Lower lobe of right lung (tissue), 2 donors: Measurements from ENCODE around the gene ARR3. TPM values are rescaled to one million over a fixed set of nuclear protein-coding genes. Genes with fewer than 3 reads are reported as not detected.
"Not testable (repeated sequence)": the region's sequence is repeated elsewhere in the genome, so short reads cannot be mapped to it uniquely, and the experiment has no call there.

Source experiments
- ATAC-seq, 2 donors: fragments of 200-7000 bp; cut with Tn5 transposase; one replicate each; pipeline ENCODE4 v1.9.1; 2020 to 2022; ENCODE audit warnings: mild to moderate bottlenecking in 2 of 2, moderate library complexity in 2 of 2
- DNase-seq: peaks from one replicate; pipeline ENCODE4 v3.0.0-alpha.2; 2020
- H3K27ac ChIP-seq: fragments of 200-600 bp; one replicate; pipeline ENCODE4 v1.8.0; 2022
- H3K27me3 ChIP-seq: fragments of 200-600 bp; one replicate; pipeline ENCODE4 v1.8.0; 2022; ENCODE audit warnings: low read depth
- H3K36me3 ChIP-seq: fragments of 200-600 bp; one replicate; pipeline ENCODE4 v1.8.0; 2022; ENCODE audit warnings: mild to moderate bottlenecking
- H3K4me1 ChIP-seq: fragments of 200-600 bp; one replicate; pipeline ENCODE4 v1.8.0; 2022
- H3K4me3 ChIP-seq: fragments of 200-600 bp; one replicate; pipeline ENCODE4 v1.8.0; 2022; ENCODE audit warnings: mild to moderate bottlenecking
- H3K9me3 ChIP-seq: fragments of 200-600 bp; one replicate; pipeline ENCODE4 v1.8.0; 2022
- CTCF ChIP-seq: fragments of 200-600 bp; IDR thresholded peaks from one replicate; pipeline ENCODE4 v1.8.0; 2022; ENCODE audit warnings: antibody characterized with exemption, mild to moderate bottlenecking
- intact Hi-C: fragments of 100-400 bp; cut with DNase I; formaldehyde crosslinking; loops from one replicate; pipeline ENCODE4 v1.11.0; 2022
- total RNA-seq: library from RNA; stranded (reverse); fragmentation: NEBNext Ultra II Directional; extraction: Animal tissue kit (Norgen Biotek cat#: 25700); gene quantifications from one replicate; pipeline ENCODE4 v1.2.1, GENCODE V29; 2021
- donor health status: DM: no; HTN: yes; CAD: no; lungs with severe emphysema.

Gene ARR3
- total RNA-seq, 1 donor from 2014 or later, result not detected

GRCh38 chrX:70257423-70258288, 10.5 kb upstream of the ARR3 start:
- intact Hi-C loops, result no loop called here
- H3K9me3 ChIP-seq, result no peaks in the 10 kb centered on the region
- no peak for TF ChIP-seq CTCF
- no peaks in the 10 kb centered on the region for H3K27me3 ChIP-seq
- H3K4me3 ChIP-seq, result no peak overlapping the region
- H3K27ac ChIP-seq, result no peak overlapping the region
- no peaks in the 10 kb centered on the region for H3K4me1 ChIP-seq
- no peaks in the 10 kb centered on the region for H3K36me3 ChIP-seq
- ATAC-seq (no peak), DNase-seq (no peak)

DNA sequence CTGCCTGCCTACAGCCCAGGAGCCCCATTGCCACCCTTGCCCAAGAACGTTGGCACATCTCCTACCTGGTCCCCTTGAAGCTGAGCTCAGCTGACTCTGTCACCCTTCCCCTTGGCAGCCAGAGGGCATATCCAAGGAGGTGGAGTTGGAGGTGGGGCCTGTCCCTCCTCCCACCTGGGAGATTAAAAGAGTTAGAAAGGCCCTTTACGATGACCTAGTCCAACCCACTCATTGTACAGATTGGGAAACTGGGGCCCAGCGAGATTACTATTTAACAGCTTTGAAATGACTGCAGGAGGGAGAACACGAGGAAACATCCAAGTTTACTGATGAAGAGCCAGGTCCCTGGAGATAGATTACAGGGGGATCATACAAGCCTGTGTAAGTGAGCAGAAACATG, 8.0 kb upstream of the ARR3 start, which contains the start of gene P2RY4:
P2RY4 (minus strand) TSS at position 101 of the 400 bp plus-strand sequence. CDS start 580 bp downstream, outside the sequence.
- no peak for DNase-seq
- Histone ChIP-seq H3K27me3 (no peaks in the 10 kb centered on the region), H3K4me1 (no peaks in the 10 kb centered on the region), H3K27ac (no peak within 1 kb of the TSS), H3K4me3 (no peak within 1 kb of the TSS), H3K9me3 (no peaks in the 10 kb centered on the region), H3K36me3 (no peaks in the 10 kb centered on the region)
- intact Hi-C loops, result no loop called here
- ATAC-seq, result no peak
- TF ChIP-seq CTCF, result no peak

DNA sequence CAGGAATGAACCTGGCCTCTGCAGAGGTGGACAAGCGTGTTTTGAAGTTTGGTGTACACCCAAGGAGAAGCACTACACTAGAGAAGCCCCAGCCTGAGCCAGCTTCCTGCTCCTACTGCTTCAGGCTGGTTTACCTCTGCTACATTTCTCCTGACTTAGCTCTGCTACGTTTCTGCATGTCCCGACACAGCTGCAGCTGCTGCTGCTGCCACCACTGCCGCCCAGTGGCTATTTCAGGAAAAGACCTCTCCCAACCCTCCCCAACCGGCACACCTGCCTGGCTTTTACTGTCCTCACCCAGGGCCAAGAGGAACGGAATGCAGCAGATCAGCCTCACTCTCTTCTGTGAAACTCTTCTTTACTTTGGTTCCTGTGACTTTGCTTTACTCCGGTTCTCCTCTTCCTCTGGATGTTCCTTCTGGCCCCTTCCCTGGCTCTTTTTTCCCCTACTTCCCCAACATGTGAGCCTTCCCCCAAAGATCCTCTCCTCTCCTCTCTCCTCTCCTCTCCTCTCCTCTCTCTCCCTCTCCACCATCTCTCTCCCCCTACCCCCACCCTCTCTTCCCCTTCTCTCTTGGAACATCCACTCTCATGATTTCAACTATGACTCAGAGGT, 5.1 kb upstream of the ARR3 start:
- Histone ChIP-seq H3K36me3 (no peaks in the 10 kb centered on the region), H3K27ac (no peak overlapping the region), H3K4me1 (no peaks in the 10 kb centered on the region), H3K27me3 (no peaks in the 10 kb centered on the region), H3K4me3 (no peak overlapping the region), H3K9me3 (no peaks in the 10 kb centered on the region)
- no peak for DNase-seq
- peak; percentile 46 to 71 for ATAC-seq
- TF ChIP-seq CTCF, result peak; percentile 37
- intact Hi-C loops, result no loop called here

- ATAC-seq (no peak), DNase-seq (no peak)
- Histone ChIP-seq H3K4me1 (no peaks in the 10 kb centered on the region), H3K27ac (no peak overlapping the region), H3K4me3 (no peak overlapping the region), H3K9me3 (no peaks in the 10 kb centered on the region), H3K36me3 (no peaks in the 10 kb centered on the region), H3K27me3 (no peaks in the 10 kb centered on the region)
- intact Hi-C loops, result no loop called here
- TF ChIP-seq CTCF, result no peak
Observed at GRCh38 chrX:70264784-70265183, 3.4 kb upstream of the ARR3 start.

DNA sequence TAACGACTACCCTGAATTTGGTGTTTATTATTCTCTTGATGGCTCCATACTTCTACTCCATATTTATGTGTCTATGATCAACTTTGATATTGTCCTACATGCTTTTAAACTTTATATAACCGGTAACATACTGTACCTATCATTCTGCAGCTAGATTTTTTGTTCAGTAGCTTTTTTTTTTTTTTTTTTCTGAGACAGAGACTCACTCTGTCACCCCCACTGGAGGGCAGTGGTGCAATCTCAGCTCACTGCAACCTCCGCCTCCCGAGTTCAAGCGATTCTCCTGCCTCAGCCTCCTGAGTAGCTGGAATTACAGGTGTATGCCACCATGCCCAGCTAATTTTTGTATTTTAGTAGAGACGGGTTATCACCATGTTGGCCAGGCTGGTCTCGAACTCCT, 5.9 kb downstream of the ARR3 start:
- not testable (repeated sequence) for ATAC-seq

GRCh38 chrX:70279081-70279480, 10.9 kb downstream of the ARR3 start:
- no peak overlapping the region for H3K4me3 ChIP-seq
- no peaks in the 10 kb centered on the region for H3K27me3 ChIP-seq
- no peaks in the 10 kb centered on the region for H3K9me3 ChIP-seq
- ATAC-seq (no peak), DNase-seq (no peak)
- H3K36me3 ChIP-seq, result no peaks in the 10 kb centered on the region
- TF ChIP-seq CTCF, result no peak
- intact Hi-C loops, result no loop called here
- no peak overlapping the region for H3K27ac ChIP-seq
- H3K4me1 ChIP-seq, result no peaks in the 10 kb centered on the region

More for the DNA sequence above, 5.9 kb downstream of the ARR3 start:
- intact Hi-C loops, H3K4me3 ChIP-seq, H3K27ac ChIP-seq, H3K27me3 ChIP-seq, DNase-seq, H3K4me1 ChIP-seq, H3K36me3 ChIP-seq, H3K9me3 ChIP-seq: not testable (repeated sequence)
